Stimulated activated naive CD8-positive, alpha-beta T cell treated with anti-CD3 and anti-CD28 coated beads, Interleukin-15, Interleukin-2, amounts not matched to agents 100 U/mL and 50 U/mL, for 24 hours (primary cell): ENCODE measurements around the gene PNMT.
"Not testable (repeated sequence)": the region's sequence is repeated elsewhere in the genome, so short reads cannot be mapped to it uniquely, and the experiment has no call there.

Source experiments
- ATAC-seq: fragments of 150-1000 bp; cut with Tn5 transposase; one replicate; pipeline ENCODE4 v1.10.0; 2021
- DNase-seq: peaks from one replicate; pipeline ENCODE4 v3.0.0; 2021

PNMT gene

DNA sequence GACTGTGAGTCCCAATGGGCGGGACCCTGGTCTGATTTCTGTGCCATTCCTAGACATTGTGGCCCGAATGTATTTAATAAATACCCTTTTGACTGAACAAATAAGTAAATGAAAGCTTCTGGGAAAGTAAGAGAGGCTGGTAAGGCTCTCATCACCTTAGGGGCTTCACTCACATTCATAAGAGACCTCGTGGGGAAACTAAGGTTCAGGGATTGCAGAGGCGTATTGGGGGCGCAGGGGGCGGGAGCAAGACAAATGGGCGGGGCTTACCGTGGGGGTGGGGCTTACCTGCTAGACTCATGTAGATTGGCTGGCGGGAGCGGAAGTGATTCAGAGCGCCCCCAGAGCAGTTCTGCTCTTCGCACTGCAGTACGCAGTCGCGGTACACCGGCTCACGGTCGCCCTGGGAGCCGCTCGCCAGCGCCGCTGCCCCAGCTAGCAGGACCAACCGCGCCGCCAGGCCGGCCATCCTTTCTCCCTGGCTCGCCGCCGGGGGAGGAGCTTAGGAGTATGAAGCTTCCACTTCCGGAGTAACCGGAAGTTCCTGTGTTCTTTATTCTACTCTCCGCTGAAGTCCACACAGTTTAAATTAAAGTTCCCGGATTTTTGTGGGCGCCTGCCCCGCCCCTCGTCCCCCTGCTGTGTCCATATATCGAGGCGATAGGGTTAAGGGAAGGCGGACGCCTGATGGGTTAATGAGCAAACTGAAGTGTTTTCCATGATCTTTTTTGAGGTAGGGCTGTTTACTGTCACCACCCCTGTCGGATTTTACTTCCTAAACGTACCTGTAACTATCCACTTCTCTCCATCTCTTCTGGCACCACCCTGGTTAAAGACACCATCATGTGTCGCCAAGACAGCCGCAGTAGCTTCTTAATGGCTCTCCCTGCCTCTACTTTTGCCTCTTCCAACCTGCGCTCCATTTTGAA lies 19.6 kb downstream of the PNMT start, which contains the start of gene PGAP3:
Gene PGAP3, minus strand, starts transcription at position 512 of the 929 bp plus-strand sequence. Its CDS starts 43 bp downstream, at position 469.
- peak; percentile 91 for DNase-seq
- peak; percentile 95 for ATAC-seq

DNA sequence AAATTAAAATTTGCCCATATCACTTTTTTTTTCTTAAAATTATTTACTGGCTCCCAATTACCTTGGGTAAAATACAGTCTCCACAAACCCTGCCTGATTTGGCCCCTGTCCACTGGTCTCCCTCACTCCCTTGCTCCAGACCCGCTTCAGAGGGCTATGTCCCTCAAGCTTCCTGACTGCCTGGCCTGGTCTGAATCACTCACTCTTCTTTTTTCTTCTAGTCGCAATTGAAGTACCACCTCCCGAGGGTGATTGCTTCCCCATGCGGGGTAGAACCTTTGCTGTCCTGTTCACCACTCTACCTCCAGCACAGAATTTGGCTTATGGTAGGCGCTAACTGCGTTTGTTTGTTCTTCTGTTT lies 20.2 kb downstream of the PNMT start:
- ATAC-seq = no peak
- DNase-seq = no peak

DNA sequence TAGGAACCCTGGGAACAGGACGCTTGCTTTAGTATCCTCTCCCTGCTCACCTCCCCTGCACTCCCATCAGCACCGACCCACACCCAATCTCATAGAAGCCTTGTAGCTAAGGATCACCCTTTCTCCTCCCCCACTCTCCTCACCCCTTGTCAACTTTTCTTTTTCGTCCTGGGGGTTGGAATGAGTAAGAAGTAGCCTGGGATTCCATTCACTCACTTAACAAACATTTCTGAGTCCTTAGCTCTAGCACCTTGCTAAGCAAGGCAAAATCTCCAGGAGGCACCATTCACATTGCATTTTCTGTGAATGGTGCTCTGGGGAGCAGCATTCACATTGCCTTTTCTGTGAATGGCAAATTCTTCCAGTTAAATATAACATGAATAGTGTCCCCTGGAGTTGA lies 20.7 kb downstream of the PNMT start:
- DNase-seq (no peak), ATAC-seq (no peak)

DNA sequence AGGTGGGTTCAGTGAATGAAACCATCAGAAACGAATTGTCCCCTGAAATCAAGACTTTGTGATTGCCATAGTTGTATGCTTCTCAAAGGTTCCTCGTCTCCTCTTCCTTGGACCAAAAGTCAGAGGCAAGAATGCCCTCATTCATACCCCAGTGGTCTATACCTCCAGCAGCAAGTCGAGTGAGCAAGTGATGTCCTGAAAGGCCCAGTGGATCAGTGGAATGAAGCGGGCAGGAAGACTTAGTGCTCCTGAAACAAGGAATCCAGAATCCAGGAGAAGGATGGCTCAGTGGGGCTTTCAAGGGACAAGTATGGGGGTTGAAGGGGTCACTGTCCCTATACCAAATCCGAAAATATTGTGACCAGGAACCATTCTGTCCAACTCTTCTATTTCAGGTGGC lies 26.3 kb downstream of the PNMT start:
- DNase-seq = no peak
- no peak for ATAC-seq

DNA sequence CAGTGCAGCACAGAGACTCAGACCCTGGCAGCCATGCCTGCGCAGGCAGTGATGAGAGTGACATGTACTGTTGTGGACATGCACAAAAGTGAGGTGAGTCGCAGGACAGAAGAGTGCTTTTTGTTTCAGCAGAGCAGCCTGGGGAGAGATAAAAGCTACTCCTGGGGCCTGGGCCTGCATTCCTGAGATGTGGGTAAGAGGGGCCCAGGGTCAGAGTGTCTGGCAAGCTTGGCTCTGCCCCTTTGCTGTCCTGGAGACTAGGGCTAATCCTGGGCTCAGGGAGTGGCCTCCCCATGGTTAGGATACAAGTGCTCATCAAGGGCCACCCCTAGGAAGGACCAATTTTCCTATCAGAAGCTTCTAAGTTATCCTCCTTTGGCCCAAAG lies 26.8 kb downstream of the PNMT start:
- DNase-seq = no peak
- ATAC-seq = no peak

DNA sequence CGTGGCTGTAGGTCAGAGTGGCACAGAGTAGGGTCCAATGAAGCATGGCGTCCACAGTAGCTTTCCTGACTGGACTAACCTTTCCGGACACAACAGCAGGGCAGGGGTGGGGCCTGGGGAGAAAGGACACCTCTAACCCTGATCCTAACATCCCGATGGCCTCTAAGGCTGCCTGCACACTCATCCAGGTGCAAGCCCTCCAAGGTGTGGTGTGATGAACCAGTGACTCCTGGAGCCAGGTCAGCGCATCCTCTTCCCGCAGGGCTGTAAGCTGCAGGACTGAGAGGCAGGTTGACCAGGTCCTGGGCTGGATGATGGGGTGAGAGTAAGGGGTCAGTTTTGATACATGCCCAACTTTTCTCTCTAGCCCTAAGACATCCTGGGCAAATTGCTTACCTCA lies 28.5 kb downstream of the PNMT start:
- ATAC-seq = no peak

DNA sequence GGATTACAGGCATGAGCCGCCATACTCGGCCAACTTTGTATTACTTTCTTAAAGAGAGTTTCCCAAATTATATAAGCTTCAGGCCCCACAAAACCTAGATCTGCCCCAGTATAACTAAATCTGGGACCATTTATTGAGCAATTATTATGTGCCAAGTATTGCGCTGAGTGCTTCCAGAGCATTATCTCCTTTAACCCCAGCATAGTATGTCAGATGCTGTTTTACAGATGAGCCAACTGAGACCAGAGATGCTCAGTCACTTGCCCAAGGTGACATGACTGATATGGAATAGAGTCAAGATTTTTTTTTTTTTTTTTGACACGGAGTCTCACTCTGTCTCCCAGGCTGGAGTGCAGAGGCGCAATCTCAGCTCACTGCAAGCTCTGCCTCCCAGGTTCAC lies 29.7 kb downstream of the PNMT start:
- ATAC-seq (no peak), DNase-seq (no peak)

More for the DNA sequence above, 28.5 kb downstream of the PNMT start:
- no peak for DNase-seq

DNA sequence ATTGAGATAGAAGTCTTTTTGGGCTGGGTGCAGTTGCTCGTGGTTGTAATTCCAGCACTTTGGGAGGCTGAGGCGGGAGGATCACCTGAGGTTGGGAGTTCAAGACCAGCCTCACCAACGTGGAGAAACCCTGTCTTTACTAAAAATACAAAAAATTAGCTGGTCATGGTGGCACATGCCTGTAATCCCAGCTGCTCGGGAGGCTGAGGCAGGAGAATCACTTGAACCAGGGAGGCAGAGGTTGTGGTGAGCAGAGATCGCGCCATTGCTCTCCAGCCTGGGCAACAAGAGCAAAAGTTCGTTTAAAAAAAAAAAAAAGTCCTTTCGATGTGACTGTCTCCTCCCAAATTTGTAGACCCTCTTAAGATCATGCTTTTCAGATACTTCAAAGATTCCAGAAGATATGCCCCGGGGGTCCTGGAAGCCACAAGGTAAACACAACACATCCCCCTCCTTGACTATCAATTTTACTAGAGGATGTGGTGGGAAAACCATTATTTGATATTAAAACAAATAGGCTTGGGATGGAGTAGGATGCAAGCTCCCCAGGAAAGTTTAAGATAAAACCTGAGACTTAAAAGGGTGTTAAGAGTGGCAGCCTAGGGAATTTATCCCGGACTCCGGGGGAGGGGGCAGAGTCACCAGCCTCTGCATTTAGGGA lies 31.0 kb downstream of the PNMT start:
- not testable (repeated sequence) for DNase-seq, ATAC-seq

DNA sequence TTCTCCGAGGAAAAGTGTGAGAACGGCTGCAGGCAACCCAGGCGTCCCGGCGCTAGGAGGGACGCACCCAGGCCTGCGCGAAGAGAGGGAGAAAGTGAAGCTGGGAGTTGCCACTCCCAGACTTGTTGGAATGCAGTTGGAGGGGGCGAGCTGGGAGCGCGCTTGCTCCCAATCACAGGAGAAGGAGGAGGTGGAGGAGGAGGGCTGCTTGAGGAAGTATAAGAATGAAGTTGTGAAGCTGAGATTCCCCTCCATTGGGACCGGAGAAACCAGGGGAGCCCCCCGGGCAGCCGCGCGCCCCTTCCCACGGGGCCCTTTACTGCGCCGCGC lies 31.5 kb downstream of the PNMT start, which contains the start of gene ERBB2:
Gene ERBB2, plus strand, starts transcription at position 247 of the 330 bp plus-strand sequence. CDS start 175 bp downstream, outside the sequence.
- ATAC-seq = no peak
- no peak for DNase-seq

DNA sequence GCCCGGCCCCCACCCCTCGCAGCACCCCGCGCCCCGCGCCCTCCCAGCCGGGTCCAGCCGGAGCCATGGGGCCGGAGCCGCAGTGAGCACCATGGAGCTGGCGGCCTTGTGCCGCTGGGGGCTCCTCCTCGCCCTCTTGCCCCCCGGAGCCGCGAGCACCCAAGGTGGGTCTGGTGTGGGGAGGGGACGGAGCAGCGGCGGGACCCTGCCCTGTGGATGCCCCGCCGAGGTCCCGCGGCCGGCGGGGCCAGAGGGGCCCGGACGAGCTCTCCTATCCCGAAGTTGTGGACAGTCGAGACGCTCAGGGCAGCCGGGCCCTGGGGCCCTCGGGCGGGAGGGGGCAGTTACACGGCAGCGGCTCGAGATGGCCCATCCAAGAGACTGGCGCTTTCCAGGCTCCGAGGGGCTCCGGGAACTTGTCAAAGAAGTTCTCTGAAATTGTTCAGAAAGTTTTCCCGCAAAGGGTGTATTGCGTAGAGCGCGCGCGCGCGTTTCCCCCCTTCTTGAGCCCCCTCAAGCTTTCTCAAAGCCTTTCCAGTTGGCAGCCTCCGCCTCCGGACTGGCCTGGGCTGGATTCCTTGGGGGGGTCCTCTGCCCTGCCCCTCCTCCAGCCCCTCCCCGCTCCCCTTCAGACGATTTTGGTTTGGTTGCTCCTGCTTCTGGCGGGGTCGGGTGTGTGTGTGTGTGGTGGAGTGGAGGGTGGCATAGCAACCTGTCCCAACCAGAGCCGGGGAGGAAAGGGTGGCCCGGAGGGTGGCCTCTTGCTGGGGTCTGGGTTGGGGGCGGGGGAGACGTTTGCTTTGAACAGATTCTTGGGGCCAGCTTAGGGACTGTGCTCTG lies 32.1 kb downstream of the PNMT start:
- no peak for ATAC-seq
- DNase-seq = no peak

DNA sequence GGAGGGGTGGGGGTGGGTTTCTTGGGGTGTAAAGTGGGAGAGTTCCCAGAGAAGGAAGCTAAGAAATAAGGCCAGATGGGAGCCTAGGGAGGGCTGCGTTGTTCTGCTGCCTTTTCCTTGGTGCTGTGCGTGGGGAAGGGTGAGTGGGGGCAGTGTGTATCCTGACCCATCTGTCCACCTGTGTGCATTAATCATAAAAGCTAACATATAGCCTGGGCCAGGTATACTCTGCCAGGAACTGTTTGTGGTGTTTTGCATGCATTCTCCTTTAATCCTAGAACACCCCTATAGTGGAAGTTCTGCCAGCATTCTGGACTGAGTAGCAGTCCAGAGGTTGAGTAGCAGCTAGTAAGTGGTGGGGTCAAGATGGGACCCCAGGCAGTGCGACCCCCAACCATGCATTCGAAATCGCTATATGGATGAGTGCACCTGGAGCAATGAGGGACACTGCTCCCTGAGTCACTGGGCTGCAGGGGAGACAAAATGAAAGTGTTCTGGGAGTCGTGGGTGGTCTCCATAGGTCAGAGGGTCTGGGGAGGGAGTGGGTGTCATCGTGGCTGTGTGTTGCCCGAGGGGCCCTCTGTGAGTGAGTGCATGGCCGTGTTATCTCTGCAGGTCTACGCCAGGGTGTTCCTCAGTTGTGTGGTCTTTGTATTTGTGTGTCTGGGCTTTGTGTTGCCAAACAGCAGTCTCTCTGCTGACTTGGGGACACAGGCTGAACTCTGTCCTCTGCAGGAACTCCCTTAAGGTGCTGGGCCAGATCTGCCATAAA lies 32.9 kb downstream of the PNMT start:
- no peak for DNase-seq
- no peak for ATAC-seq

DNA sequence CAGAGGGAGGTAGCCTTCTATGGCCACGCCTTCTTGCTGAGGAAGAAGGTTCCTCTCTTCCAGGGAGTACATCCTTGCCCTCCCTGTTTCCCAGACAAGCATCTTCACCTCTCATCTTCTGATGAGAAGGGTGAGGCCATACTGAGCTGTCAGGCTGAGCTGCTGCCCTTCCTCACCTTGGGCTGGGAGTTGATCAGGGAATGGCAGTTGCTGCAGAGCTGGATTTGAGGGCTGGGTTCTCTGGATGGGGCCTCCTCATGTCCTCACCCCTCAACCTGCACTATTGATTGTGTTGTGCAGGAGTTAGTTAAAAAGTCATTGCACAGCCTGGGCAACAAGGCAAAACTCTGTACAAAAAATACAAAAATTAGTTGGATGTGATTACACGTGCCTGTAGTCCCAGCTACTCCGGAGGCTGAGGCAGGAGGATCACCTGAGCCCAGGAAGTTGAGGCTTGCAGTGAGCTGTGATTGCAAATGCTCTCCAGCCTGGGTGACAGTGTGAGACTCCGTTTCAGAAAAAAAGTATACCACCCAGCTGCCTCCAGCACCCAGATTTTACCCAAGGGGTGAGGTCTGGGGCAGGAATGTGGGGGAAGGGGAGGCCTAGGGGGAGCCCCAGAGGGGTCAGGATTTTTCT lies 33.6 kb downstream of the PNMT start:
- DNase-seq (no peak), ATAC-seq (no peak)

DNA sequence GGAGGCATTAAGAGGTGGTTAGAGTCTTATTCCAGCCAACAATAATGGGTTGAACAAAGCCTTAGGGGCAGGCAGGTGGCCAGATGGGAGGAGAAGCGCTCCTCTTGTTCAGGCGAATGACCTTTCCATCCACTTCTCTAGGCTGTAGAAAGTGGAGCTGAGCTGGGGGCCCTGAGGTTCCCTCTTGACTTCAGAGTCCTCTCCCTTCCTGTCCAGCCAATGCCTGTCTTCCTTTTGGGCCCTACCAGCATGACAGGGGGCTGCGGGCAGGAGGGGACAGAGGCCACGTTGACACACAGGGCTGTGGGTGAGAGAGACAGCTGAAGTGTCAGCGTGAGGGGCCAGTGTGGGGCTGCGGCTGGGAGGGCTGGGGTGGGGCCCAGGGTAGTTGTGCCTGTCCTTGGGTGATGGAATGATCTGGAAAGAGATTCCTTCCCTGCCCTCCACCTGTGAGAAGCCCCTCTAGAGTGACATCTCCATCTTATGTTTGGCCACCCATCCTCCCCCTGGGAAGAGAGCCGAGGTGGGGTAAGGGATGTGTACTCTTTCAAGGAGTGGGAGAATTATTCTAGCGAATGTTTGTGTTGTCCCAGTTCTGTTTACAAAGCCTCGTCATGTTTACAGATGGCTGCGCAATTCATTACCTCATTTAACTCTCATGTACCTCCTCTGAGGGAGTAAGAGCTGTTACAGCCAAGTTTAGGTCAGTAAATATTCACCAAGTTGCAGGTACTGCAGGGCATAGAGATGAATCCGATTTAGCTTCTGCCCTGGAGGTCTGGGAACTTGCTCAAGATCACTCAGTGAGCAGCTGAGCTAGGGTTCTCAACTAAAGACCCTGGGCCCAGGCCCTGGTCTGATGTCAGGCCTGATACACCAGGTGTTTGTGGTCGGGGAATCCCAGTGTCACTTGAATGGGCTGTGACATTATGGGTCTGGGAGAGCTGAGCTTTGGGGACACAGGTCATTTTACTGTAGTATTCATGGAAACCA lies 34.9 kb downstream of the PNMT start:
- no peak for DNase-seq
- no peak for ATAC-seq

DNA sequence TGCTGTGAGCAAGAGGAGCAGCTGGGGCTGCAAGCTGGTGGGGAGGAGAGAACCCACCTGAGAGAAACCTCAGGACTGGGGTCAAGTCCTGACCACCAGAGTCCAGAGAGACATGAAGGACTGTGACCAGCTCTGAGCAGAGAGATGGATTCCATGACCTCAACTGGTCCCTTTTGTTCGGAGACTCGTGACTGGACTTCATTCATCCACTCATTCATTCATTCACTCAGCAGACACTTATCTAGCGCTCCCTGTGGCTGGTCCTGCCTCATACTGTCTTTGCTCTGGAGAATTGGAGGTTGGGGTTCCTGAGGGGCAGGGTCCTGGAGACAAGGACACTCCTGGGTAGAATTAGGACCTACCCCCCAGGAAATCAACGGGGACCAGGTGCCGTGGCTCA lies 35.7 kb downstream of the PNMT start:
- DNase-seq (no peak), ATAC-seq (no peak)

DNA sequence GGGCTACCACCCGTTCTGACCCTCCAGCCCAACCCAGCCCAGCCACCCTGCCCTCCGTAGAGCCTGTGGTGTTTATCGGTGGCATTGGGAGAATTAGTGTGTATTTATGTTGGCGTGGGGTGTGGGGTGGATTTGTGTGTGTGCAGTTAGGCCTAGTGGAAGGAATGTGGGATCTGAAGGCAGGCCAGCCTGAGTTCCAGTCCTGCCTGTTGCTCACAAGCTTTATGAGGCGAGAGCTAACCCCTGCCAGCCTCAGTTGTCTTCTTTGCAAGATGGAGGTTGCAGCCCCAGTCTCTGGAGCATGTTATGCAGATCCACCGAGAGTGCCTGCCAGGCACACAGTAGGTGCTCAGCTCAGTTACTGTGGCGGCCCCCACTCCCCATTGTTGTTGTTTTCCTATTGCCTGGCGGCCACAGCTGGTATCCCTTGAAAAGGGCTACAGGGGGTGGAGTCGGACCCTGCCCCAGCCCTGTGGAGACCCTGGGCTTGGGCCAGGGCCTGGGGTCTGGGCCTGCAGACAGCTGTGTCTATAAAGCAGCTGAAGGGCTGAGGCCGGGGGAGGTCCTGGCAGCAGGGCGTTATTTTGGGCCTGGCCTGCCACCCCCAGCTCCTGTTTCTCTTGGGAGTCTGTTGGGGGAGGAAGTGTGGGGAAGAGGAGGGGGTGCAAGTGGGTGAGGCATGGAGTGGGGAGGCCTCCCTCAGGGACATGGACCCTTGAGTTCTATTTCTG lies 36.7 kb downstream of the PNMT start:
- ATAC-seq (no peak), DNase-seq (no peak)

DNA sequence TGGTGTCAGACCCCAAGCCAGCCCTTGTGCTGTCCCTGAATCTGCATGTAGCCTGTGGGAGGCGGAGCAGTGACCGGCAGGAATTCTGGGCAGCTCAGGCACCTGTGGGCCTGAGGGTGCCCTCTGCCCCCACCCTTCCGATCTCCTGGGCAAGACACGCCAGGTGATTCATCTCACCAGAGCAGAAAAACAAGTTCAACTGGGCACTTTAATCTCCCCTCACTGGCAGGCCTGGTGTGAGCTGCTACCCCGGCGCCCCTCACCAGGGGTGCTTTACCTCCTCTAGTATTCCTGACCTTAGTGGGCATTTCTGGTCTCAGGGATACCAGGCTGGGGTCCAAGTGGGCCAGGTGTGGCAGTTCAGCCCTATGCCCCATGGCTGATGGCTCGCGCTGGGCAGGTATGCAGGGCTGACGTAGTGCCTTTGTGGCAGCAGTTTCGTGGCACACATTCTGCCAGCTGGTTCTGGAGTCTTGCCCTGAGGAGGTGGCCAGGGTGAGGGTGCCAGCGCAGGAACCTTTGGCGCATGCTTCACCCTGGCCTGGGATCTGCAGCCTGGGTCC lies 37.6 kb downstream of the PNMT start:
- DNase-seq = no peak
- no peak for ATAC-seq

DNA sequence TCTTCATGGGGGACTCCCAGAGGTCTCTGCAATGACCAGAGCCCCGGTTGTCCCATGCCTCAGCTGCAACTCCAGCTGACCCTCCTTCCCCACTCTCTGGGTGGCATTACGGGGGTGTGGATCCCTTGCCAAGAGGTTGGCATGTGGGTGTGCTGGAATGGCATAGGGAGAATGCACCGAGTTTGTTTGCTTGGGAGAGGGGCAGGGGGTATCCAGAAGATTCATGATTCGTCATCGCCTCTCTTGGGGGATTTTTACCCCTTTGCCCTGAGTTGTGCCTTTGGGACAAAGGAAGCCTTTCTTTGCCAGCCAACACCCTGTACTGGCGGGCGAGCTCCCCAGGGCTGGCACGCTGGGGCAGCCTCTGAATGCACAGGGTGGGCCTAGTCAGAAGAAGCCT lies 38.1 kb downstream of the PNMT start:
- DNase-seq = no peak
- ATAC-seq = no peak

DNA sequence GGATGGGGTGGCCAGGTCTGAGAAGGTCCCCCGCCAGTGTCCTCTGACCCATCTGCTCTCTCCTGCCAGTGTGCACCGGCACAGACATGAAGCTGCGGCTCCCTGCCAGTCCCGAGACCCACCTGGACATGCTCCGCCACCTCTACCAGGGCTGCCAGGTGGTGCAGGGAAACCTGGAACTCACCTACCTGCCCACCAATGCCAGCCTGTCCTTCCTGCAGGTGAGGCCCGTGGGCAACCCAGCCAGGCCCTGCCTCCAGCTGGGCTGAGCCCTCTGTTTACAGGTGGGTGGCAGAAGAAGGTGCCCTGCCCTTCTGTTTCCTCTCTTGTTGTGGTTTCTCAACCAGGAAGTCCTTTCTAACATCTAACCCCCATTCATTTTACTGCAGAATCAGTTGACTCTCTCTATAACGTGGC lies 38.7 kb downstream of the PNMT start:
- DNase-seq (no peak), ATAC-seq (no peak)
